Mesodermal cell (in vitro differentiated cells): ENCODE data around the gene ZBTB45.
"Not testable (repeated sequence)": the region's sequence is repeated elsewhere in the genome, so short reads cannot be mapped to it uniquely, and the experiment has no call there.

Source experiments
- H3K27ac ChIP-seq: 2 replicates; pipeline ENCODE4 v1.7.0; 2013; ENCODE audit warnings: mild to moderate bottlenecking, low read depth, low read length, moderate library complexity; ENCODE audit not compliant: severe bottlenecking
- H3K36me3 ChIP-seq: 2 replicates; pipeline ENCODE4 v1.7.1; 2013; ENCODE audit warnings: mild to moderate bottlenecking, low read length, moderate library complexity; ENCODE audit not compliant: control insufficient read depth, insufficient read depth
- H3K4me1 ChIP-seq: one replicate; pipeline ENCODE4 v1.7.1; 2013; ENCODE audit warnings: mild to moderate bottlenecking, low read length; ENCODE audit not compliant: insufficient read depth, control insufficient read depth, poor library complexity, severe bottlenecking
- H3K4me3 ChIP-seq: 2 replicates; pipeline ENCODE4 v1.7.0; 2013; ENCODE audit warnings: low read length, control low read depth, mild to moderate bottlenecking; ENCODE audit not compliant: insufficient read depth, poor library complexity, severe bottlenecking; ENCODE audit errors: extremely low read depth
- H3K9me3 ChIP-seq: 2 replicates; pipeline ENCODE4 v1.7.1; 2013; ENCODE audit warnings: mild to moderate bottlenecking, low read length, moderate library complexity; ENCODE audit not compliant: control insufficient read depth
- WGBS, 2 experiments: methylation state at CpG; one replicate each; pipeline ENCODE4 v1.1.5; 2013; ENCODE audit warnings: missing lambda C conversion rate in 2 of 2; ENCODE audit not compliant: insufficient coverage in 2 of 2; 5-methylcytosine and 5-hydroxymethylcytosine counted together

ZBTB45 gene

DNA sequence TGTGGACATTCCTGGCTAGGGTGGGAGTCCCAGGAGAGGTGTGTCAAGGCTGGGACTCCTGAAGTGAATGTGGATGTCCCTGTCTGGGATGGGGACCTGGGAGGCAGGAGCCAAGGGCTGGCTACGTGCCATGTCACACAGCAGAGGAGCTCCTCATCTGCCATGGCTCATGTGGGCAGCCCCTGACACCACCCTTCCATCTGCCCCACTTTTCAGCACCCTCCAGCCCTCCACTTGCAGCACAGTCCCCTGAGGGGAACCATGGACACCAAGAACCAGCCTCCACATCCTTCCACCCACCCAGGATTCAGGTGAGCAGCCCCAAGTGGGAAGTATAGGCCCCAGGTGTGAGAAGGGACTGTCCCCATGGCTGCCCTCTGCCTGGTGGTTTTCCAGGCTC is 41.7 kb downstream of the ZBTB45 start:
- Histone ChIP-seq H3K9me3 (no peaks in the 10 kb centered on the region), H3K4me1 (peaks cover 3% of the 10 kb centered on the region), H3K27ac (no peak overlapping the region), H3K4me3 (no peak overlapping the region), H3K36me3 (peaks cover 13% of the 10 kb centered on the region)
- whole genome bisulfite sequencing, 2 experiments: 100% methylated on average over 1 of the region's 1 CpG

DNA sequence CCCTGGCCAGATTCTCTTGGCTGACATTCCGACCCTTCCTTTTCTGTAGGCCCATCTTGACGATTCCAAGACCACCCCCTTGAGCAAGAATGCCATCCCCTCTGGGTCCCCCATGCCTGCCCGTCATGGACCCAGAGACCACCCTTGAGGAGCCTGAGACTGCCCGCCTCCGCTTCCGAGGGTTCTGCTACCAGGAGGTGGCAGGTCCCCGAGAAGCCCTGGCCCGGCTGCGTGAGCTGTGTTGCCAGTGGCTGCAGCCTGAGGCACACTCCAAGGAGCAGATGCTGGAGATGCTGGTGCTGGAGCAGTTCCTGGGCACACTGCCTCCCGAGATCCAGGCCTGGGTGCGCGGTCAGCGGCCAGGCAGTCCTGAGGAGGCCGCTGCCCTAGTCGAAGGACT is 42.5 kb downstream of the ZBTB45 start:
- Histone ChIP-seq H3K36me3 (peaks cover 21% of the 10 kb centered on the region), H3K9me3 (no peaks in the 10 kb centered on the region), H3K4me3 (peak overlapping the region; percentile 64), H3K4me1 (peaks cover 3% of the 10 kb centered on the region), H3K27ac (peak overlapping the region; percentile 92)
- 90 to 94% methylated on average over 15 of the region's 15 CpGs for WGBS, 2 experiments

DNA sequence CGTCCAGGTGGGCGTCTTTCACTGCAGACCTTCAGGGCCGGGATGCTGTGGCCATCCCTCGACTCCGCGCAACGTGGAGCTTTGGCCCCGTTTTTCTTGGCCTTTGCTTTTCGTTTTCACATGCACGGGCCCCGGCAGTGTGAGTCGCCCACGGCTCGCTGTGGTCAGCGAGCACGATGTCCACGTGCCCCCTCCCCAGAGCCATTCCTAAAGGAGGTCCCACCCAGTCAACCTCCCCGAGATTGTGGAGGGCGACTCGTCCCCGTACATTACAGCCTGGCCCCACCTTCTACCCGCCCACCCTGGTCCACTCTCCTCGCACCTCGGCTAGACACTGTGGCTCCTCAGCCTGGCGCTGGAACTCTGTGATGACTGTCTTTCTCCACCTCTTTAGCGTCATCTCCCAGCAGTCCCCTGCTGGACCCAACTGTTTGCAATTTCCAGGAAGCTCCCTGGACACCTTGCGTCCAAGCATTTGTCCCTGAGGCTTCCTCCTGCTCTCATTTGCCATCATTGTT is 43.1 kb downstream of the ZBTB45 start:
- H3K4me1 ChIP-seq: peaks cover 3% of the 10 kb centered on the region
- H3K27ac ChIP-seq: peak overlapping the region; percentile 92
- 12% methylated on average over 13 to 27 of the region's 27 CpGs for WGBS, 2 experiments
- H3K9me3 ChIP-seq: no peaks in the 10 kb centered on the region
- peaks cover 24% of the 10 kb centered on the region for H3K36me3 ChIP-seq
- peak overlapping the region; percentile 64 for H3K4me3 ChIP-seq

DNA sequence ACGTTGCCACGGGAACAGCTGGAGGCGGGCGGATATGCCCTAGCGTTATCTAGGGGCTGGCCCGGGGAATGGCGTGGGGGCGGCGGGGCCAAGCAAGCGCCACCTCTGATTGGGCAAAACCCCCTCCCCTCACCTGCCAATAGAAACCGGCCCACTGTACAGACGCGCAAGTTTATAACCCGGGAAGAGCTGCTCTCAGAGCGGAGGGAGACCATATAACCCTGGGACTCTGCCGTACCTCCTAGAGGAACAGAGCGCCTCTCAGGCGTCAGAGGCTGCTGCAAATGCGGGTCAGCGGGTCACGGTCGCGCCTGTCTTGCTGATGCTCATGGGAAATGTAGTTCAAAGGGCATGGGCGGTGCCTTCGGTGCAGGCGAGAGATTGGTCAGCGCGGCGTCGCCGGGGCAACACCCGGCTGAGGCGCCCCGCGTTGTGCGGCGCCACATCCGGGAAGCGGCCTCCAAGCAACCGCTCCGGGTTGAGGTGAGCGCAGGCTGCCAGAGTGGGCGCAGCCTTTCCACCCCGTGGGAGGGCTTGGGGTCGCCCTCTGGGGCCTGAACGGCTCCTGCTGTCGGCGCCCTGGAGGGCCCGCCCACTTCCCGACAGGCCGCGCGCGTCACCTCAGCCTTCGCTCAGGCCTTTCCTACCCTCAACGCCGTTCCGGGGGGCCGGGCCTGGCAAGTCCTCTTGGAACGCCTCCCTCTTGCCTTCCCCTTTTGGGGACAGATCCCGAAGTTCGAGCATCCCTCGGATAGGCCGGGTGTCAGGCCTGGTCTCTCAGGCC is 43.7 kb downstream of the ZBTB45 start, which contains the start of gene ZNF446:
Gene ZNF446 (plus strand): TSS at position 639 of the 784 bp plus-strand sequence. CDS start 867 bp downstream, outside the sequence.
- Histone ChIP-seq H3K4me1 (peaks cover 3% of the 10 kb centered on the region), H3K4me3 (peak within 1 kb of the TSS; percentile 64), H3K27ac (peak within 1 kb of the TSS; percentile 92), H3K36me3 (peaks cover 24% of the 10 kb centered on the region), H3K9me3 (no peaks in the 10 kb centered on the region)
- 0 to 1% methylated on average over 39 to 63 of the region's 64 CpGs for WGBS, 2 experiments

DNA sequence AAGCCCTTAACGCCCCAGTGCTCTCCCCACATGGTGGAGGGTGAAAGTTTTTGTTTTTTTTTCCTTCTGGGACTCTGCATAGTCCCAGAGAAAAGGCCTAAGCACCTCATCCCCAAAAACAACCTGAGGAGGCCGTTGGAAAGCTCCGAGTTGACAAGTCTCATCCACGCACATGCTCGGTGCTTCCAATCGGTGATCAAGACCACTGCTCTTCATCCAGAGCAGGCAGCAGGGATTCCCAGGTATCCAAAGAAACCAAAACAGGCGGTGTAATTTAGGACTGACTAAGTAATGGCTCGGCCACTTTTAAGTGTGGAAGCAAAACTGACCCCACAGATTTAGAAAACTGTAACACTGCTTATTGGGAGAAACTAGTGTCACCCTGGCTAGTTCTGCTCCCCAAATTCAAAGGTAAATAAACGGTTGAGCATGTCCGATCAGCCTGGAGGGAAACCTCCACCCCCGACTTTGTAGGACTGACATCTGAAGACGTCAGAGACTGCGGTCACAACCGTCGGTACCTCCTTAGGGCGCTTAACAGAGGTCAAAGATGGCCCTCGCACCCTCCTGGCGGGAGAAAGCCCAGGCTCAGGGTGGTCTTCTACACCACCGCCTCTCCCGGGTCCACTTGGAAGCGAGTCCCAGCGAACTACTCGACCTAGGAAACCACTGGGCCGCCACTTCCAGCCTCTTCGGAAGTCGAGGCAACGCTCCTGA is 44.5 kb downstream of the ZBTB45 start:
- Histone ChIP-seq H3K4me3 (peak overlapping the region; percentile 64), H3K4me1 (peaks cover 3% of the 10 kb centered on the region), H3K9me3 (no peaks in the 10 kb centered on the region), H3K36me3 (peaks cover 27% of the 10 kb centered on the region), H3K27ac (peak overlapping the region; percentile 92)
- 27 to 31% methylated on average over 26 of the region's 27 CpGs for WGBS, 2 experiments

DNA sequence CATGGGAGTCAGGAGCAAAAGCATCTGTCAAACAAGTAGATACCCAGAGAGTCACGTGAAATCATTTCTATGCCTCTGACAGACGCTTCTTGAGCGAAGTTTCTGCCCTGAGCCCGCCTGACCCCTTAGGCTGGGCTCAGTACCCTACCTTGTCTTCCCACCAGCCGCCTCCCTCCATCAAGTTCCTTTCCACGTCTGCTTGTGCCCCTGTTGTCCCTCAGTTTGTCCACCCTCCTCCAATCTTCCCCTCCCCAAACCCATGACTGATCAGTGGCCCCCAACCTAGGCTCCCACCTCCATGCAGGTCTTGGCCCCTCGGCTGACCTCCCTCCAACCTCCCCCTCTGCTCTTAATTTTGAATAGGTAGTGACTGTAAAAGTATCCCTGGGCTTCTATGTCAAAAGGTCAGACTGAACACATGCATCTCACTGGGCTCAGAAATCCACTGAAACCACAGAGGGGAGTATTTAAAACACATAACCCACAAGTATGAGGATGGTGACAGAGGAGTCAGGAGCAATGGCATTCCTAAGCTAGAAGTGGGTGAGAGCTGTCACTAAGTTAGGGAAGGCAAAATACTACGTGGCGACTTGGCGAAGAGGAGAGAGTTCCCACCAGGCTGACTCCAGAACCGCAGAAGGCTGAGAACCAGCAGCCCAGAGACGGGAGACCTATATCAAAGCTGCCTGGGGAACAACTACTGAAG is 45.2 kb downstream of the ZBTB45 start:
- Histone ChIP-seq H3K4me3 (peak overlapping the region; percentile 64), H3K9me3 (no peaks in the 10 kb centered on the region), H3K4me1 (peaks cover 3% of the 10 kb centered on the region), H3K27ac (peak overlapping the region; percentile 92), H3K36me3 (peaks cover 30% of the 10 kb centered on the region)
- 92 to 95% methylated on average over 11 of the region's 12 CpGs for WGBS, 2 experiments

DNA sequence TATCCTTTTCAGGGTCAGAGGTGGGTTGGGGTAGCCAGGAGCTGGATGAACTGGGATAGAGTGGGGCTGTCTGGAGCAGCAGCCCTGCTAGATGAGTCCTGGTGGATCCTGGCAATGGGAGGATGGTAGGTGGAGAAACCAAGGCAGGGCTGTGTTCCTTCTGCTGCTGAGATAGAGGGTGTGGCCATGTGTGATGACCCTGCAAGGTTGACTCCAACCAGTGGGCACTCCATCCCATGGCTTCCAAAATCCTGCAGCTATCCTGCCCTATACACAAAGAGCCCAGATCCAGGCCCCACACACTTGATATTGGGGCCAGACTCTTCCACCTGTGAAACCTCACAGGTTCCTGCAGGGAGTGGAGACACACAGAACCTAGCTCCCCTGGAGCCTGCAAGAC is 45.8 kb downstream of the ZBTB45 start:
- Histone ChIP-seq H3K36me3 (peaks cover 37% of the 10 kb centered on the region), H3K9me3 (no peaks in the 10 kb centered on the region), H3K4me1 (peaks cover 3% of the 10 kb centered on the region), H3K4me3 (no peak overlapping the region), H3K27ac (no peak overlapping the region)

DNA sequence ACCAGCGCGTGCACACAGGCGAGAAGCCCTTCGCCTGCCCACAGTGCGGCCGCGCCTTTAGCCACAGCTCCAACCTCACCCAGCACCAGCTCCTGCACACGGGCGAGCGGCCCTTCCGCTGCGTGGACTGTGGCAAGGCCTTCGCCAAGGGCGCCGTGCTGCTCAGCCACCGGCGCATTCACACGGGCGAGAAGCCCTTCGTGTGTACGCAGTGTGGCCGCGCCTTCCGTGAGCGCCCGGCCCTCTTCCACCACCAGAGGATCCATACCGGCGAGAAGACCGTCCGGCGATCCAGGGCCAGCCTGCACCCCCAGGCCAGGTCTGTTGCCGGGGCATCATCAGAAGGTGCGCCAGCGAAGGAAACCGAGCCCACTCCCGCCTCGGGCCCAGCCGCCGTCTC is 47.9 kb downstream of the ZBTB45 start:
- peaks cover 37% of the 10 kb centered on the region for H3K36me3 ChIP-seq
- H3K27ac ChIP-seq: no peak overlapping the region
- WGBS, 2 experiments: 97 to 98% methylated on average over 33 to 35 of the region's 39 CpGs
- no peaks in the 10 kb centered on the region for H3K9me3 ChIP-seq
- H3K4me1 ChIP-seq: peaks cover 5% of the 10 kb centered on the region
- H3K4me3 ChIP-seq: no peak overlapping the region

DNA sequence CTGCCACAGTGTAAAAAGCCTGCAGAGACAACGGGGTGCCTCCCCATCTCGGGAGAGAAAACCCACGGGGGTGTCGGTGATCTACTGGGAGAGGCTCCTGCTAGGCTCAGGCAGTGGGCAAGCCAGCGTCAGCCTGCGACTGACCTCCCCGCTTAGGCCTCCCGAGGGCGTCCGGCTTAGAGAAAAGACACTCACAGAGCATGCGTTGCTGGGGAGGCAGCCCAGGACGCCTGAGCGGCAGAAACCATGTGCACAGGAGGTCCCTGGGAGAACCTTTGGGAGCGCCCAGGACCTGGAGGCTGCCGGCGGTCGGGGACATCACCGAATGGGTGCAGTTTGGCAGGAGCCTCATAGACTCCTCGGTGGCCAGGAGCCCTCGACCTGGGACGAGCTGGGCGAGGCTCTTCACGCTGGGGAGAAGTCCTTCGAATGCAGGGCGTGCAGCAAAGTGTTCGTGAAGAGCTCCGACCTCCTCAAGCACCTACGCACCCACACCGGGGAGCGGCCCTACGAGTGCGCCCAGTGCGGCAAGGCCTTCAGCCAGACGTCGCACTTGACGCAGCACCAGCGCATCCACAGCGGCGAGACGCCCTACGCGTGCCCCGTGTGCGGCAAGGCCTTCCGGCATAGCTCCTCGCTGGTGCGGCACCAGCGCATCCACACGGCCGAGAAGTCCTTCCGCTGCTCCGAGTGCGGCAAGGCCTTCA is 48.6 kb downstream of the ZBTB45 start:
- H3K4me3 ChIP-seq, H3K9me3 ChIP-seq, H3K4me1 ChIP-seq, H3K27ac ChIP-seq: not testable (repeated sequence)
- H3K36me3 ChIP-seq: peaks cover 37% of the 10 kb centered on the region
- WGBS, 2 experiments: 92 to 96% methylated on average over 18 of the region's 53 CpGs
